Measurements from ENCODE around the gene ATXN1.
"Not testable (repeated sequence)": the region's sequence is repeated elsewhere in the genome, so short reads cannot be mapped to it uniquely, and the experiment has no call there.

Gene ATXN1

GRCh38 chr6:16760516-16761470 lies at the start of gene ATXN1:
Gene ATXN1 (minus strand): TSS chr6:16761460.
- DNase-seq, result peak; percentile 48

- no peak for DNase-seq
Observed at GRCh38 chr6:16810411-16810810, 49.2 kb upstream of the ATXN1 start.

GRCh38 chr6:16809753-16810358 lies 48.6 kb upstream of the ATXN1 start:
- DNase-seq, result no peak

GRCh38 chr6:16807956-16808355 lies 46.7 kb upstream of the ATXN1 start:
- DNase-seq, result no peak

GRCh38 chr6:16806363-16806762 lies 45.1 kb upstream of the ATXN1 start:
- DNase-seq, result no peak

GRCh38 chr6:16805243-16805950 lies 44.1 kb upstream of the ATXN1 start:
- no peak for DNase-seq

DNA sequence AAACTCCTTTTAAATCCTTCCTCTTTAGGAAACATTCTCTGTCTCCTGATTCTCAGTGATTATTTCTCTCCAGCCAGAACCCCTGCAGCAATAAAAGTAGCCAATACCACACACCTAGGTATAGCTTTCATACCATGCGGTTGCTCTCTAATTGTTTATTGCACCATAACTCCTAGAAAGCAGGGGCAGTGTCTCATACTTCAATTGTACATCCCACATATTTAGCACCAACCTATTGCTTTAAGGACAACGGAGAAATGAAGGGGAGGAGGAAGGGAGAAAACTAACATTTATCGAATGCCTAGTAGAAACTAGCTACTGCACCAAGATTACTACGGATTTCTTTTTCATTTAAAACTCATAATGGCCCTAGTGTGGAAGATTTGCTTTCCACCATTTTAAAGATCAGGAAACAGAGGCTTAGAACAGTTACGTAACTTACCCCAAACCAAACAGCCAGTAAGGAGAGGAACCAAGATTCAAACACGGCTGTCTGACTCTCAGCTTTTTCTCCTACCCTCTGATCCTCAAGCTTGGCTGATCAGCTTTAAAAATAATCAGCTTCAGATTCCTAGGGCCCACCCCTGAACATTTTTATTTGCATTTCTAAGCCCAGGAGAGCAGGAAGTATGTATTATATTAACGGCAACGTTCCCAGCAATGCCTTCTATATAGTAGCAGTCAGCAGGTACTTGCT lies 43.4 kb upstream of the ATXN1 start:
- no peak for DNase-seq

- no peak for DNase-seq
Observed at GRCh38 chr6:16803294-16804200, 42.3 kb upstream of the ATXN1 start.

DNA sequence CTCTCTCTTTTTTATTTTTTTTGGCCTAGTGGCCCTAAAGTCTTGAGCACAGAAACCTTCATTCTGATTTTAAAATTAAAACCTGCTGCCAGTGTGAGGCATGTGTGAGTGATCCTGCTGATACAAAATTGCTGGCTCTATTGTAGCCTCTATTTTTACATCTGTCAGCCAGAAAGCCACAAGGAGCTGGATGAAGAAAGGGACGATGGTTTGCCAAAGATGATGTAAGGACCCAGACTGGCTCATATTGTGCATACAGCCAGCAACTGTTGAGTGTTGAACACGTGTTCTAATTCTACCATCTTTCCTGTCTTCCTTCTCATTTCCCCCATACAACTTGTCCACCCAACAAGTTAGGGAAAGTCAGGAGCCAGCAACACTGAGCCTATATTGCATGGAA lies 40.8 kb upstream of the ATXN1 start:
- DNase-seq, result no peak

DNA sequence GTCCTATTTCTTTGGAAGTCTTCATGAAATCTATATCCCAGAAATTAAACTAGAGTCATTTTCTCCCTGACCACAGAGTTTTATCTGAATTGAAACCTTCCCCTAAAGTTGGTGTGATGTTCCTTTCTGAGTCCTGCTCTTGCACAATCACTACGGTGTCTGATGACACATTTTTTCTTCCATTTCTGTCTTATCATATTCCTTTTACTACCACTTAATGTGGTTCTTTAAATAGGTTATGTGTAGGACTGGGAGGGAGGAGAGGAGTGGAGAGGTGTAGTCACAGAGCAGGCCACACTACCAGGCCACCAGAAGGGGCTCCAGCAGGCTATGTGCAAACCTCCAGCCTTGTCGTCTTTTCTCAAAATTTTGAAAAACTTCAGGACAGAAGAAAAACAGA lies 39.7 kb upstream of the ATXN1 start:
- no peak for DNase-seq

GRCh38 chr6:16800341-16800740 lies 39.1 kb upstream of the ATXN1 start:
- DNase-seq, result no peak

DNA sequence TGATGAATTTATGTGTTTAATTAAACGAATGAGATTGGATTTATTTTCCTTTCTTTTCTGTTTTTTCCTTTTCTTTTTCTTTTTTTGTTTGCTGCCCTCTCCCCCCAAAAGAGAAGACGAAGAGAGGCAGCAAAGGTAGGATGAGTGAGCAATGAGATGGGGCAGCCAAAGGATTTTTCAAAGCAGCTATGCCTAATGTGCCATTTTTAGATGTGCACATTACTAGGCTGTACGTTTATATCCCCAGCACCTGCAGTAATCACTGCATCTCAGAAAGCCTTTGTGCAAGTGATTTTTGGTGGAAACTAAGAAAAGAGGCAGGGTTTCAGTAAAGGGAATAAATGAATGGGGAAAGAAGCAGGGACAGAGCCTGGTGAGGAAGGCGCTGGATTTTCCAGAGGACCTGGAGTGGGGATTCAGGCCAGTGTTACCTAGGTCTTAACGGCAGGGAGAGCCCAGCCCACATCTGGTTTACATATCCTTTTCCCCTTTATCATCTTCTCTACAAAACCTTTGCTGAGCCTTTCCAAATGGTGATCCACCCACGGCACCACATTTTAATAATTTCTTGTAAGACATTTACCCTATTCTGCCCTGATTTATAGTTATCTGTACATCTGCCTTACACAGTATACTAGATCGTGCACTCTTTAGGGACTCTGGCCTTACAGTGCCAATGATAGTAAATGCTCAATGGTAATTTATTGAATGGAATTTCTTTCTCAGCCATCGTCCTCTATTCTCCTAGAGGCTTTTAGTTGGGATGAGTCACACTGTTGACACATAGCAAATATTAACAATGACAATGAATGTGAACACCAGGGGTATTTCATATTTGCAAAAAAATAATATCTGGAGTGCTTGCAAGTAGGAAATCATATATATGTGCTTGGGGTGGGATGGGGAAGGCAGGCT lies 38.3 kb upstream of the ATXN1 start:
- no peak for DNase-seq

DNA sequence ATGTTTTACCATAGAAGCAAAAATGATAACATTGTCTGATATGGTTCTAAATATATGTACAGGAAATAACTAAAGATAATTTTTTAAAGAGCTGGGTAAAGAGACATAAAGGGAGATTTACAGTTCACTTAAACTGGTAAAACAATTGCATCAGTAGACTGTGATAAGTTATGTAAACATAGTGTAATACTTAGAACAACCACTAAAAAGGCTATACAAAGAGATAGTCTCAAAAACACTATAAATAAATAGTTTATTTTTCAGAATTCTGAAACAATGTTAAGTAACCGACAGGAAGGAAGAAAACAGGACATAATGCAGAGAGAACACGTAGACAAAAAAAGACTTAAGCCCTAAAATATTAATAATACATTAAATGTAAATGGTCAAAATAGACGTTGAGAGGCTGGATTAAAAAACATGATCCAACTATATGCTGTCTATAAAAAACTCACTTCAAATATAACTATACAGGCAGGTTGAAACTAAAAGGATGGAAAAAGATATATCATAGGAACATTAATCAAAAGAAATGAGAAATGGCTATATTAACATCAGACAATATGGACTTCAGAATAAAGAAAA lies 32.7 kb upstream of the ATXN1 start:
- no peak for DNase-seq

- DNase-seq, result no peak
Observed at GRCh38 chr6:16789329-16790038, 28.2 kb upstream of the ATXN1 start.

GRCh38 chr6:16787128-16787682 lies 25.9 kb upstream of the ATXN1 start:
- DNase-seq, result no peak

DNA sequence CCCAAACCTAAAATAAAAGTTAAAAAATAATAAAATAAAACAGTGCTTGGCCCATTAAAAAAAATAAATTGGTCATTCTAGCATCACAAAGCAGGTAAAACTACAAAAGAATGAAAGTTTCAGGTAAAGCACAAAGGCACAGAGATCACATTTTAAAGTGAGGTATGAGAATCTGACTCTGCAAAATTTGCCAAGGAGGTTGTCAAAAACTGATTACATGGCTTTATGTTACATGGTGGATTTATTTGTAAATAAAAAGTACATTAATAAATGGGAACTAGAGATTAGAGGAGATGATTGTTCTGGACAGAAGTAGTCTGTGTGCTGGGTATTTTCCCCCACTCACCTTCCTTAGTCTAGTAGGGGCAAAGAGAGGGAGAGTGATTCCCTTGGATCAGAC lies 24.2 kb upstream of the ATXN1 start:
- no peak for DNase-seq

- DNase-seq, result not testable (repeated sequence)
Observed at GRCh38 chr6:16784957-16785356, 23.7 kb upstream of the ATXN1 start.

- no peak for DNase-seq
Observed at GRCh38 chr6:16783952-16784565, 22.8 kb upstream of the ATXN1 start.

DNA sequence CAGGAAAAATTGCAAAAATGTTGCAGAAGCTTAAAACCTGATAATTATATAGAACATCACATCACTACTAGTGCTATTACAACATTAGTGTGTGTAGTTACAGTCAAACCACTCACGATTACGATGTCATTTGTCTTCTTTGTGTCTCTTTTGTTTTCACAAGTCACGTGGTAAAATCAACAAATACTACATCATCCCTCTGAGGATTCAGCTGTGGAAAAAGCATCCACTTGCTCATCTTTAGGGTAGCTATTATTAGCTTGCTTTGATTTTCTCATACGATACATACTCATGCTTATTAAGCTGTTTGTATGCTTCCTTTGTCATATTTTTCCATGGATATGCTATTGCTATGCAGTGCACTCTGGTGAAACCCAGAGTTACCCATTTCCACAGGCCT lies 22.2 kb upstream of the ATXN1 start:
- DNase-seq, result no peak
